GM12878 (cell line): Measurements from ENCODE around the gene YEATS2.

Experiments
- CEBPB ChIP-seq, 2 experiments: fragments of 150-350 bp in 1 of 2; IDR thresholded peaks; 2 replicates each; pipeline ENCODE4 v1.6.1; 2012 to 2014; ENCODE audit warnings: low read depth in 2 of 2, low read length in 2 of 2, borderline replicate concordance in 1 of 2, inconsistent platforms in 1 of 2
- KDM1A ChIP-seq: fragments of 200-600 bp; sonication (generic); IDR thresholded peaks from 2 replicates; pipeline ENCODE4 v1.6.1; 2016; ENCODE audit warnings: borderline replicate concordance
- YY1 ChIP-seq: IDR thresholded peaks from 2 replicates; pipeline ENCODE4 v1.6.1; 2011; ENCODE audit warnings: low read depth, mild to moderate bottlenecking, low read length

- TF ChIP-seq KDM1A (no peak), CEBPB (IDR thresholded peaks at IDR 0.05; ENCODE audit: borderline replicate concordance in 1 of 2, low read depth in 2 of 2, low read length in 2 of 2) (no peak), YY1 (no peak)
These were observed 39.5 kb downstream of the YEATS2 start for GRCh38 chr3:183737116-183737515.
